Measurements from ENCODE around the gene INO80E.
A peak's percentile ranks its signal among the peaks of the same experiment; 100 is the strongest.

The INO80E gene

GRCh38 chr16:29993191-29993902, 2.7 kb upstream of the INO80E start:
- DNase-seq, result no peak

- no peak for DNase-seq
Observed at GRCh38 chr16:29993903-29994599, 2.0 kb upstream of the INO80E start.

DNA sequence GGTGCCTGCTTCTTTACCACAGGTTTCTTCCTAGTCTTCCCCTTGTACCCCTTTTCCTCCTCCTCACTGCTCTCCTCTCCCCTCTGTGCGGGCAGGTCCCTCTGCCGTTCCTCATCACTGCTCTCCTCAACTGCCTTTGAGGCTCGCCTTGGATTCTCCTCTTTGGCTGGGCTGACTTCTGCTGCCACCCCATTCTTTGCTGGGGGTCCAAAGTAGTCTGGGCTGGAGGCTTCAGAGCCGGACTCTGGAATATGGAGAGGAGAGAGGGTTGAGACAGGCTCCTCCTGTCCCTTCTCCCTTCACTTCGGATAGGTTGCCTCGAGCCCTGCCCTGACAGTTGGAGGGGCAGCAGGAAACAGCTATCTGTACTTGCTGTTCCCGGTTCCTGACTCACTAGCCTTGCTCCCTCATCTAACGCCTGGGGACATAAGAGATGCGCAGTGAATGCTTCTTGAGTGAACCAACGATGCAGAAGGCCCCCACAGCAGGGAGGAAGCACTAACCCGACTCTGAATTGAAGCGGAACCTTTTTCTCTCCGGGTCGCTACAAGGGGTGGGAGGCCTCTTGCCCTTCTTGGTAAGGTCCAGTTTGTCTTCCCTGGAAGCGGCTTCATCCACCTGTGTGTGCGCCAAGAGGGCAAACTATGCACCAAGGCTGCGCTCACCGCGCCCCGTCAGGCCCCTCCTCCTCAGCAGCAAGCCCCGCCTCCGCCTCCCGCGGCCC, 1.3 kb upstream of the INO80E start:
- no peak for DNase-seq

DNA sequence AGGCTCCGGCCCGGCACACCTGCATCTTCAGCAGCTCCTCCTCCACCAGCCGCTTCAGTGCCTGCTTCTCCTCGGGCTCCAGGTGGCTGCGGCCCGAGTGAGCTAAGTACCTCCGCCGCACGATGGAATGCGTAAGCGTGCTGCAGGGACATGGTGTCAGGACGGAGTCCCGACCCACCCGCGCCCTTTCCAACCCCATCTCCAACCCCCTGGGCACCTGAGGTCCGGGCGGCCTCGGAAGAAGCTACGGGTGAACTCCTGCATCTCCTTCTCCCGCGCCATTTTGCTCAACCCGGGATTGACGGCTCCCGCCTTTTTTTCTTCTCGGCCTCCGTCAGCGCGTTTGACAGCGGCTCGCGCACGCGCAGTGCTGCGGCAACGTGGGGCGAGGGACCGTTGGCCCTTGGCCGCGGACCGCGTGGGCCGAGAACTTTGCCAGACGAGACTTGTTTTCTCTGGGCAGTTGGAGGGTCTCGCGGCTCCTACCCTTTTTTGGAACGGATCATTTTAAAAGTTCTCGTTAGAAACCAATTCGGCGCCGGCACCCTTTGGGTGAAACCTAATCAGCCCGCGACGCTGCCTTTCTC, 624 bp upstream of the INO80E start, which contains the start of gene HIRIP3:
HIRIP3 (minus strand) TSS at position 294 of the 587 bp plus-strand sequence; CDS start at position 282, 12 bp downstream.
- peak; percentile 43 for DNase-seq

DNA sequence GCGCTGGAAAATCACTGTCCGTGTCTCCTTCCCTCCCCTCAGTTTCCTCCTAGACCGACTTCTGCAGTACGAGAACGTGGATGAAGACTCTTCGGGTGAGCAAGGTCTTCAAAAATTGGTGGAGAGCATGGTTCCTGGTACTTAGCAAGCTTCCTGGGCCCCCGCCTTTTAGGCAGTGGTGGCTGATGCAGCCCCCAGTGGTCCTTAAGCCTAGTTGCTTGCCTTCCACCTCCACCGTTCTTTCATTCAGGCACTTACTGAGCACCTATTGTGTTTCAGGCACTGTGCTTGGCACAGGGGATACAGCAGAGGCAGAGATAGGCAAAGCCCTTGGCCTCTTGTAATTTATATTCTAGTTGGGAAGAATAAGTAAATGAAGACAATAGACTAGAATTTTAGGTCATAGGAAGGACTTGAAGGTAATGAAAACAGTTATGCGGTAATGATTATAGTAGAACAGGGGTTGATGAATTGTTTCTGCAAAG, 767 bp downstream of the INO80E start:
- DNase-seq, result no peak

GRCh38 chr16:29999605-30000004, 3.6 kb downstream of the INO80E start:
- no peak for DNase-seq

GRCh38 chr16:30000735-30001631, 4.9 kb downstream of the INO80E start:
- DNase-seq, result no peak

DNA sequence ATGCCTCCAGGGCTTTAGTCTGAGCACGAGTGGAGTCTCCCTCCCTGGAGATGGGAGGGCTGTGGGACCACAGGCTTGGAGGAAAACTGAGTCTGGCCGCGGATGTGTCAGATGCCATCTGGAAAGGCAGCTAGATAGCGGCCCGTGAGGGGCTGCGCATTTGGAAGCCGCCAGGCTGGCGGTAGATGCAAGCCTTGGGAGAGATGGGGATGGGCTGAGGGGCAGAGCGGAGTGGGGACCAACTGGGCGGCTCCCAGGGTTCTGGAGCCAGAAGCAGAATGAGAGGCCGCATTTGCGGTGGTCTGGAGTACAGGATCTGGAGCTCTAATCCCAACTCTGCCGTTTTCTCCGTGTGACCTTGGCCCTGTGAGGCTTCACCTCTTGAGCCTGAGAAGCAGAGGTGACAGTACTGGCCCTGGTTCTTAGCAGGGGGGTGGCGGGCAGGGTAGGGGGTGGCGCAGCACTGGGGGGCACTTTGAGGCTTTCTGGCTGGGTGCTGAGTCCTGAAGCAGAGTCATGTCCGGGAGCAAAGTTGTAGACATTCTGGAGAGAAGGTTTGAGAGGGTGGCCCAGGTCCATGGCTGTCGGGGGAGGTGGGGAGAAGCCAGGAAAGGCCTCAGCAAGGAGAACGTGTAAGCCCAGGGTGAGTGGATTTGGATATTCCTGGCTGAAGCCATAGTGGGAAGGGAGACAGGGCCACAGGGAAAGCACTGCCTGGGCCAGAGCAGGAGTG, 6.7 kb downstream of the INO80E start:
- DNase-seq, result no peak

DNA sequence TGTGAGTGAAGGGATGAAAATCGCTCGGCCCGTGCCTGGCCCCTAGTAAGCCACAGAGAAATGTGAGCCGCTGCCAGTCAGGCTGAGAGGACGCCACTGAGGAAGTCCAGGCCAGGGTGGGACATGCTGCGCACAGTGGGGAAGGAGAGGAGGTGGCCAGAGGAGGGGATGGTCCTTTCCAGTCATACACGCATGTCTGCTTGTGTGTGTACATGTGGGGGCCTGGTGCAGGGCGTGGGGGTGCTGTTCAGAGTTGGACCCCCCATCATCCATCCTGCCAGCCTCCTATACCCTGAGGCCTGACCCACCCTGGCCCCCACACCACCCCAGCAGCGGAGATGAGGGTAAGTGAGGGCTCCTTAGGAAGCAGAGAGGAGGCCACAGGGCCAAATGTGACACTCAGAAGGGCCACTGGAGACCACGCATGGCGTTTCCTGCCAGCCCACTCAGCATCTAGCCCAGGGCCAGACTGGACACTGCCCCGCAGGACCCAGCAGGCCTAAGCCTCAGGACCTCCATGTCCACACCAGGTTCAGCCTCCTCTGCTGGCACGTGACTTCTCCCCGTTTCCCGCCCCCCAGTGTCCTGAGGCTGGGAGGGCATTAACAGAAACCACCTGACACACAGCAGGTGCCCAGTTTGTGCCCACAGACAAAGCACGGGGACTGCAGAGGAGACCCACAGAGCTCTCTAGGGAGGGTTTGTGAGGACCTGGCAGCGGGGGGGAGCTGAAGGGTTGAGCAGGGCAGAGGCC, 7.8 kb downstream of the INO80E start:
- DNase-seq, result no peak

DNA sequence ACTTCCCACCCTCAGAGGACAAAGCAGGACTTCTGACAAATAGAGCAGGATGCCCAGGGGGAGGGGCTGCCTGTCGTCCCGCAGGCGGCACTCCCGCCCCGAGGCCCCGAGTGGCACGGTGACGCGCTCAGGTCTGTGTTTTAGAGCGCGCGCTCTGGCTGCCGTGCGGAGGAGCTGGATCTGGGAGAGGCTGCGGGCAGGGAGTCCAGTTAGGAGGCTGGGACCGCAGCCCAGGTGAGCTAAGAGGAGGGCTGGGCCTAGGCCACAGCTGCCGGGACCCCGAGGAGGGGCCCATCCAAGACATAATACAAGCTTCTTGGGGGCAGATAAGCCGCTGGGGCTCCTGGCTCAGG, 8.4 kb downstream of the INO80E start:
- DNase-seq, result no peak

GRCh38 chr16:30004811-30005242, 8.8 kb downstream of the INO80E start:
- DNase-seq, result no peak

- peak; percentile 15 for DNase-seq
Observed at GRCh38 chr16:30005341-30006094, 9.5 kb downstream of the INO80E start.

DNA sequence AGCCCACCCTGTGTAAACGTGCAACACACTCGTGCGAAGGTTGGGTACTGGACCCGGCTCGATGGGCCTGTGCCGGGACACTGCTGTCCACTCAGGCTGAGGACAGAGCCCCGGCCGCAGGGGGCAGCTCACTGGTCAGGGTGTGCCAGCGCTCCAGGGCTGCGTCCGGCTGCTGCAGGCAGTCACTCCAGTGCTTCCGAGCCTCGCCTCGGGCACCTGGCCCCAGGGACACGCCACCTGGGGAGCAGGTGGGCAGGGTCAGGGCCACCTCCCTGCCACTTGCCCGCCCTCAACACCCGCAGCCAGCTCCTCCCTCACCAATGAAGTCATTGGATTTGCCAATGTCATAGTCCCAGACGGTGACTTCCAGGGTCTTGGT, 10.0 kb downstream of the INO80E start:
- DNase-seq, result no peak

DNA sequence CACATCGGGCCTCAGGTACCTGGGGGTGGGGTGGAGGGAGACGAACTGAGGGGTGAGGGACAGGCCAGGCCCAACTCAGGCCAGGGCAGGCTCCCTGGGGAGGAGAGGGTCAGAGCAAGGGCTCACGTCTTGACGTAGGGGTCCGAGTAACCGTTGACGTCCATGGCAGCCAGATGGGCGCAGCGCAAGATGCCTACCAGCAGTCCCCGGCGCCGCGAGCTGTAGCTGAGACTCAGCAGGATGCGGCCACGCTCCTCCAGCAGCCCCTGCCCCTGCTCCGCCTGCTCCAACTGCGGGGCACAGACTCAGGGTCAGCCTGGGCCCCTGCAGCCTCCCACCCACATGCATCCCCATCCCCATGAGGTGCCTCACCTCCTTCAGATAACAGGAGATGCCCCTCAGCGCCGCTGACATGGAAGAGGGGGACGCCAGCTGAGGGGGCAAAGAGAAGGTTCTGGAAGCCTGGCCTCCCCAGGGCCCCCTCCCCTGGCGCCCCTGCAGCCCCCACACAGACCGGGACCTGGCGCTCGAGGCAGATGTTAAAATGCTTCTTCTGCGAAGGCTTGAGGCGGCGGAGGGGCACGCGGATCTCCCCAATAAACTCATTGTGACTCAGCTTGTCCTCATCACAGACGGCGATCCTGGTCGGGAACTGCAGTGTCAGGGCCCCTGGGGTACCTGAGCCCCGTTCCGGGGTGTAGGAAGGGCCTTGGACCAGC, 10.8 kb downstream of the INO80E start:
- no peak for DNase-seq

- no peak for DNase-seq
Observed at GRCh38 chr16:30007378-30007895, 11.4 kb downstream of the INO80E start.

- no peak for DNase-seq
Observed at GRCh38 chr16:30009085-30009862, 13.2 kb downstream of the INO80E start.

GRCh38 chr16:30009990-30010843, 14.2 kb downstream of the INO80E start:
- no peak for DNase-seq
